Measurements from ENCODE around the gene FMNL2.

FMNL2 gene

GRCh38 chr2:152339556-152340286 lies 4.7 kb downstream of the FMNL2 start:
- DNase-seq (ENCODE audit: low read depth), result no peak

- DNase-seq (ENCODE audit: low read depth), result no peak
Measured at GRCh38 chr2:152342259-152343046, 7.5 kb downstream of the FMNL2 start.

- DNase-seq (ENCODE audit: low read depth), result no peak
Measured at GRCh38 chr2:152343426-152343825, 8.5 kb downstream of the FMNL2 start.

GRCh38 chr2:152344579-152345195 lies 9.7 kb downstream of the FMNL2 start:
- DNase-seq (ENCODE audit: low read depth), result no peak

- no peak for DNase-seq (ENCODE audit: low read depth)
Measured at GRCh38 chr2:152347076-152347475, 12.1 kb downstream of the FMNL2 start.

- DNase-seq (ENCODE audit: low read depth), result no peak
Measured at GRCh38 chr2:152348388-152348787, 13.4 kb downstream of the FMNL2 start.

GRCh38 chr2:152349416-152349815 lies 14.4 kb downstream of the FMNL2 start:
- no peak for DNase-seq (ENCODE audit: low read depth)

GRCh38 chr2:152350155-152350679 lies 15.2 kb downstream of the FMNL2 start:
- no peak for DNase-seq (ENCODE audit: low read depth)

- DNase-seq (ENCODE audit: low read depth), result no peak
Measured at GRCh38 chr2:152352616-152353015, 17.6 kb downstream of the FMNL2 start.

- no peak for DNase-seq (ENCODE audit: low read depth)
Measured at GRCh38 chr2:152353364-152353763, 18.4 kb downstream of the FMNL2 start.

- no peak for DNase-seq (ENCODE audit: low read depth)
Measured at GRCh38 chr2:152354069-152354755, 19.2 kb downstream of the FMNL2 start.

- DNase-seq (ENCODE audit: low read depth), result no peak
Measured at GRCh38 chr2:152354909-152355308, 19.9 kb downstream of the FMNL2 start.

GRCh38 chr2:152355409-152355831 lies 20.4 kb downstream of the FMNL2 start:
- no peak for DNase-seq (ENCODE audit: low read depth)

- no peak for DNase-seq (ENCODE audit: low read depth)
Measured at GRCh38 chr2:152359573-152360363, 24.8 kb downstream of the FMNL2 start.

- no peak for DNase-seq (ENCODE audit: low read depth)
Measured at GRCh38 chr2:152363936-152364335, 29.0 kb downstream of the FMNL2 start.

GRCh38 chr2:152367547-152368390 lies 32.8 kb downstream of the FMNL2 start:
- DNase-seq (ENCODE audit: low read depth), result no peak

GRCh38 chr2:152369176-152369860 lies 34.3 kb downstream of the FMNL2 start:
- DNase-seq (ENCODE audit: low read depth), result no peak

GRCh38 chr2:152370783-152371182 lies 35.8 kb downstream of the FMNL2 start:
- DNase-seq (ENCODE audit: low read depth), result no peak

GRCh38 chr2:152372438-152372984 lies 37.5 kb downstream of the FMNL2 start:
- DNase-seq (ENCODE audit: low read depth), result no peak

Data from activated T-cell treated with anti-CD3 and anti-CD28 coated beads for 1 hour (primary cell).